DND-41 (cell line): ENCODE measurements around the gene ABTB1.

Source experiments
- EZH2 ChIP-seq: IDR thresholded peaks from 3 replicates; pipeline ENCODE4 v1.6.1; 2012; ENCODE audit warnings: borderline replicate concordance, low read depth, mild to moderate bottlenecking, moderate library complexity, low read length, inconsistent platforms; ENCODE audit not compliant: severe bottlenecking
- TF ChIP-seq, protein P1 (sequence below): IDR thresholded peaks from 2 replicates; pipeline ENCODE4 v1.5.1; 2012; ENCODE audit warnings: borderline replicate concordance, low read length, moderate library complexity, mild to moderate bottlenecking; ENCODE audit not compliant: poor library complexity, severe bottlenecking; ENCODE audit errors: extremely low read depth

DNA sequence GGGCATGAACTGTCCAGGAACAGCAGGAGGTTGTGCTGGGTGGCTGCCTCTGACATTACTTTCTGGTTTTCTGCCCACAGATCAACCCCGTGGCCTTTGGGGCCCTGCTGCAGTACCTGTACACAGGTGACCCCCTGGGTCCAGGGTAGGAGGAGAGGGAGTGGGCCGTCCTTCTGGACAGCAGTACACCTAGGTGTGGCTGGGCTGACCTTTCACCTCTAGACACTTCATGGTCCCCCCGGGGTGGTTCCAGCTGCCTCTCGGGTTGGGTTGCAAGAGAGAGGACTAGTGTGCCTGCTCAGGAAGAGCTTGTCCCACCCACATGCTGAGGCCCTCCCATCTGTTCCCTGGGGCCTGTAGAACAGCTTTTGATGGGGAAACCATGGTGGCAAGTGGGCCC is 3.7 kb downstream of the ABTB1 start:
- no peak for TF ChIP-seq EZH2
- TF ChIP-seq, protein P1, sequence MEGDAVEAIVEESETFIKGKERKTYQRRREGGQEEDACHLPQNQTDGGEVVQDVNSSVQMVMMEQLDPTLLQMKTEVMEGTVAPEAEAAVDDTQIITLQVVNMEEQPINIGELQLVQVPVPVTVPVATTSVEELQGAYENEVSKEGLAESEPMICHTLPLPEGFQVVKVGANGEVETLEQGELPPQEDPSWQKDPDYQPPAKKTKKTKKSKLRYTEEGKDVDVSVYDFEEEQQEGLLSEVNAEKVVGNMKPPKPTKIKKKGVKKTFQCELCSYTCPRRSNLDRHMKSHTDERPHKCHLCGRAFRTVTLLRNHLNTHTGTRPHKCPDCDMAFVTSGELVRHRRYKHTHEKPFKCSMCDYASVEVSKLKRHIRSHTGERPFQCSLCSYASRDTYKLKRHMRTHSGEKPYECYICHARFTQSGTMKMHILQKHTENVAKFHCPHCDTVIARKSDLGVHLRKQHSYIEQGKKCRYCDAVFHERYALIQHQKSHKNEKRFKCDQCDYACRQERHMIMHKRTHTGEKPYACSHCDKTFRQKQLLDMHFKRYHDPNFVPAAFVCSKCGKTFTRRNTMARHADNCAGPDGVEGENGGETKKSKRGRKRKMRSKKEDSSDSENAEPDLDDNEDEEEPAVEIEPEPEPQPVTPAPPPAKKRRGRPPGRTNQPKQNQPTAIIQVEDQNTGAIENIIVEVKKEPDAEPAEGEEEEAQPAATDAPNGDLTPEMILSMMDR, result no peak
